Astrocyte (in vitro differentiated cells and primary cell): ENCODE measurements around the gene DIAPH2. TPM values are rescaled to one million over a fixed set of nuclear protein-coding genes. Genes with fewer than 3 reads are reported as not detected.

Experiments
- DNase-seq: peaks from one replicate; pipeline ENCODE4 v3.0.0-alpha.2; 2010; ENCODE audit warnings: low read depth
- FAIRE-seq: peaks from 2 replicates; lab custom pipeline; 2011; peaks lifted over from hg19 to GRCh38; lab: Jason Lieb, UNC
- H2AFZ ChIP-seq: 2 replicates; pipeline ENCODE4 v1.6.0; 2012; ENCODE audit warnings: low read depth, low read length, inconsistent platforms
- H3K27ac ChIP-seq: 2 replicates; pipeline ENCODE4 v1.5.1; 2011; ENCODE audit warnings: low read depth, low read length, inconsistent platforms
- H3K27me3 ChIP-seq: 2 replicates; pipeline ENCODE4 v1.6.0; 2011; ENCODE audit warnings: low read length, inconsistent platforms; ENCODE audit not compliant: insufficient read depth
- H3K36me3 ChIP-seq: 2 replicates; pipeline ENCODE4 v1.5.1; 2011; ENCODE audit warnings: low read length, inconsistent platforms; ENCODE audit not compliant: insufficient read depth
- H3K4me1 ChIP-seq: 2 replicates; pipeline ENCODE4 v1.5.1; 2011; ENCODE audit warnings: low read length, inconsistent platforms; ENCODE audit not compliant: insufficient read depth
- H3K4me2 ChIP-seq: 2 replicates; pipeline ENCODE4 v1.6.0; 2012; ENCODE audit warnings: low read length, inconsistent platforms
- H3K4me3 ChIP-seq: 2 replicates; pipeline ENCODE4 v1.5.1; 2011; ENCODE audit warnings: low read depth, mild to moderate bottlenecking, low read length, inconsistent platforms; ENCODE audit not compliant: insufficient read depth
- H3K79me2 ChIP-seq: 2 replicates; pipeline ENCODE4 v1.6.0; 2012; ENCODE audit warnings: mild to moderate bottlenecking, low read length, inconsistent platforms; ENCODE audit not compliant: insufficient read depth
- H3K9ac ChIP-seq: 2 replicates; pipeline ENCODE4 v1.6.0; 2012; ENCODE audit warnings: mild to moderate bottlenecking, low read length, inconsistent platforms
- H3K9me3 ChIP-seq: 2 replicates; pipeline ENCODE4 v1.5.1; 2012; ENCODE audit warnings: low read depth, mild to moderate bottlenecking, low read length, inconsistent platforms; ENCODE audit not compliant: insufficient read depth
- H4K20me1 ChIP-seq: 2 replicates; pipeline ENCODE4 v1.6.0; 2012; ENCODE audit warnings: low read length, inconsistent platforms; ENCODE audit not compliant: insufficient read depth
- H3K27ac Mint-ChIP-seq: one replicate; pipeline ENCODE4 v1.8.0; 2021; ENCODE audit warnings: mild to moderate bottlenecking, mixed read lengths; ENCODE audit not compliant: unreplicated experiment
- H3K27me3 Mint-ChIP-seq: one replicate; pipeline ENCODE4 v1.8.0; 2021; ENCODE audit warnings: low read depth, mixed read lengths; ENCODE audit not compliant: unreplicated experiment
- H3K36me3 Mint-ChIP-seq: one replicate; pipeline ENCODE4 v1.8.0; 2021; ENCODE audit warnings: low read depth, mixed read lengths; ENCODE audit not compliant: unreplicated experiment
- H3K4me1 Mint-ChIP-seq: one replicate; pipeline ENCODE4 v1.8.0; 2021; ENCODE audit warnings: low read depth, mixed read lengths; ENCODE audit not compliant: unreplicated experiment
- H3K4me3 Mint-ChIP-seq: one replicate; pipeline ENCODE4 v1.8.0; 2021; ENCODE audit warnings: mild to moderate bottlenecking, moderate library complexity, mixed read lengths; ENCODE audit not compliant: unreplicated experiment
- H3K9me3 Mint-ChIP-seq: one replicate; pipeline ENCODE4 v1.8.0; 2021; ENCODE audit warnings: mild to moderate bottlenecking, mixed read lengths; ENCODE audit not compliant: unreplicated experiment
- CTCF ChIP-seq: IDR thresholded peaks from 2 replicates; pipeline ENCODE4 v1.5.1; 2011; ENCODE audit warnings: low read depth, mild to moderate bottlenecking, inconsistent platforms, low read length, moderate library complexity; ENCODE audit not compliant: insufficient read depth
- EZH2 ChIP-seq: IDR thresholded peaks from 2 replicates; pipeline ENCODE4 v1.6.1; 2012; ENCODE audit warnings: mild to moderate bottlenecking, low read length, inconsistent platforms; ENCODE audit not compliant: insufficient read depth
- total RNA-seq: library from RNA; stranded (reverse); gene quantifications from 2 replicates; pipeline ENCODE4 v1.2.1, GENCODE V29; 2021

DIAPH2 gene
- total RNA-seq, 1 donor from 2014 or later = 9.8 TPM

GRCh38 chrX:96655947-96656623 is 28.6 kb upstream of the DIAPH2 start:
- no peak overlapping the region for H3K9ac ChIP-seq
- peak; percentile 58 for FAIRE-seq
- Mint-ChIP-seq H3K9me3 (no peaks in the 10 kb centered on the region), H3K27ac (no peak overlapping the region), H3K27me3 (no peaks in the 10 kb centered on the region), H3K4me1 (no peaks in the 10 kb centered on the region), H3K36me3 (no peaks in the 10 kb centered on the region), H3K4me3 (no peak overlapping the region)
- H3K27me3 ChIP-seq = no peaks in the 10 kb centered on the region
- H3K27ac ChIP-seq = no peak overlapping the region
- no peak for DNase-seq
- no peaks in the 10 kb centered on the region for H3K36me3 ChIP-seq
- no peaks in the 10 kb centered on the region for H3K4me1 ChIP-seq
- H2AFZ ChIP-seq = no peak overlapping the region
- H3K79me2 ChIP-seq = no peaks in the 10 kb centered on the region
- no peaks in the 10 kb centered on the region for H4K20me1 ChIP-seq
- H3K9me3 ChIP-seq = no peaks in the 10 kb centered on the region
- no peak for TF ChIP-seq EZH2
- TF ChIP-seq CTCF = no peak
- no peak overlapping the region for H3K4me3 ChIP-seq
- no peak overlapping the region for H3K4me2 ChIP-seq

GRCh38 chrX:96682516-96682915 is 2.1 kb upstream of the DIAPH2 start:
- no peaks in the 10 kb centered on the region for H3K9me3 Mint-ChIP-seq
- H3K27me3 Mint-ChIP-seq = no peaks in the 10 kb centered on the region
- Histone ChIP-seq H3K4me1 (peaks cover 7% of the 10 kb centered on the region), H4K20me1 (no peaks in the 10 kb centered on the region), H3K9me3 (no peaks in the 10 kb centered on the region), H3K27me3 (no peaks in the 10 kb centered on the region), H3K27ac (no peak overlapping the region), H3K9ac (no peak overlapping the region), H3K36me3 (no peaks in the 10 kb centered on the region), H3K4me3 (no peak overlapping the region), H3K4me2 (no peak overlapping the region), H2AFZ (no peak overlapping the region), H3K79me2 (peaks cover 4% of the 10 kb centered on the region)
- no peak overlapping the region for H3K4me3 Mint-ChIP-seq
- TF ChIP-seq EZH2 (no peak), CTCF (no peak)
- peak; percentile 9 for FAIRE-seq
- no peaks in the 10 kb centered on the region for H3K4me1 Mint-ChIP-seq
- H3K36me3 Mint-ChIP-seq = no peaks in the 10 kb centered on the region
- no peak for DNase-seq
- H3K27ac Mint-ChIP-seq = no peak overlapping the region

GRCh38 chrX:96683997-96684338 is 674 bp upstream of the DIAPH2 start:
- no peaks in the 10 kb centered on the region for H3K27me3 Mint-ChIP-seq
- H3K9ac ChIP-seq = peak overlapping the region; percentile 92
- peaks cover 4% of the 10 kb centered on the region for H3K79me2 ChIP-seq
- peak overlapping the region; percentile 72 for H3K4me3 ChIP-seq
- peak overlapping the region; percentile 86 for H2AFZ ChIP-seq
- no peaks in the 10 kb centered on the region for H4K20me1 ChIP-seq
- no peak overlapping the region for H3K27ac Mint-ChIP-seq
- peaks cover 7% of the 10 kb centered on the region for H3K4me1 ChIP-seq
- H3K4me1 Mint-ChIP-seq = peaks cover 1% of the 10 kb centered on the region
- no peaks in the 10 kb centered on the region for H3K9me3 ChIP-seq
- H3K27me3 ChIP-seq = no peaks in the 10 kb centered on the region
- H3K9me3 Mint-ChIP-seq = no peaks in the 10 kb centered on the region
- FAIRE-seq = peak; percentile 5
- TF ChIP-seq EZH2 (no peak), CTCF (no peak)
- no peaks in the 10 kb centered on the region for H3K36me3 Mint-ChIP-seq
- H3K4me3 Mint-ChIP-seq = peak overlapping the region; percentile 92
- no peak overlapping the region for H3K27ac ChIP-seq
- no peaks in the 10 kb centered on the region for H3K36me3 ChIP-seq
- peak overlapping the region; percentile 95 for H3K4me2 ChIP-seq
- DNase-seq = no peak
